ENCODE data around the gene MAIP1.

Gene MAIP1

GRCh38 chr2:200007306-200007705 is 51.9 kb downstream of the MAIP1 start:
- H3K27me3 ChIP-seq (replicated peaks; ENCODE audit: insufficient read depth, low read length): no peaks in the 10 kb centered on the region
- H3K36me3 ChIP-seq (replicated peaks; ENCODE audit: insufficient read depth, low read length): no peaks in the 10 kb centered on the region
- no peaks in the 10 kb centered on the region for H3K9me3 ChIP-seq (replicated peaks; ENCODE audit: insufficient read depth, low read length)
- H2AFZ ChIP-seq (ENCODE audit: low read length): no peak overlapping the region
- no peak overlapping the region for H3K4me3 ChIP-seq (ENCODE audit: low read length)
- H3K9me2 ChIP-seq (replicated peaks; ENCODE audit: insufficient read depth, low read length): no peaks in the 10 kb centered on the region
- no peak overlapping the region for H3K27ac ChIP-seq (ENCODE audit: low read length)
- no peaks in the 10 kb centered on the region for H3K4me1 ChIP-seq (ENCODE audit: low read length)
- H3F3A ChIP-seq (ENCODE audit: insufficient read depth, low read length): no peaks in the 10 kb centered on the region
- DNase-seq: no peak
- no peak overlapping the region for H3K9ac ChIP-seq (ENCODE audit: low read length)
- H4K20me1 ChIP-seq (ENCODE audit: insufficient read depth, low read length): no peaks in the 10 kb centered on the region
- no peak overlapping the region for H3K4me2 ChIP-seq (ENCODE audit: low read depth, low read length)
- H3K79me2 ChIP-seq (ENCODE audit: low read length): no peaks in the 10 kb centered on the region
- TF ChIP-seq EZH2 (optimal IDR thresholded peaks at IDR 0.05; ENCODE audit: low read depth, low read length) (no peak), EZH2phosphoT487 (IDR thresholded peaks at IDR 0.05; ENCODE audit: low read length) (no peak)
- TF ChIP-seq, protein P1, sequence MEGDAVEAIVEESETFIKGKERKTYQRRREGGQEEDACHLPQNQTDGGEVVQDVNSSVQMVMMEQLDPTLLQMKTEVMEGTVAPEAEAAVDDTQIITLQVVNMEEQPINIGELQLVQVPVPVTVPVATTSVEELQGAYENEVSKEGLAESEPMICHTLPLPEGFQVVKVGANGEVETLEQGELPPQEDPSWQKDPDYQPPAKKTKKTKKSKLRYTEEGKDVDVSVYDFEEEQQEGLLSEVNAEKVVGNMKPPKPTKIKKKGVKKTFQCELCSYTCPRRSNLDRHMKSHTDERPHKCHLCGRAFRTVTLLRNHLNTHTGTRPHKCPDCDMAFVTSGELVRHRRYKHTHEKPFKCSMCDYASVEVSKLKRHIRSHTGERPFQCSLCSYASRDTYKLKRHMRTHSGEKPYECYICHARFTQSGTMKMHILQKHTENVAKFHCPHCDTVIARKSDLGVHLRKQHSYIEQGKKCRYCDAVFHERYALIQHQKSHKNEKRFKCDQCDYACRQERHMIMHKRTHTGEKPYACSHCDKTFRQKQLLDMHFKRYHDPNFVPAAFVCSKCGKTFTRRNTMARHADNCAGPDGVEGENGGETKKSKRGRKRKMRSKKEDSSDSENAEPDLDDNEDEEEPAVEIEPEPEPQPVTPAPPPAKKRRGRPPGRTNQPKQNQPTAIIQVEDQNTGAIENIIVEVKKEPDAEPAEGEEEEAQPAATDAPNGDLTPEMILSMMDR (IDR thresholded peaks at IDR 0.05; ENCODE audit: low read length): no peak

DNA sequence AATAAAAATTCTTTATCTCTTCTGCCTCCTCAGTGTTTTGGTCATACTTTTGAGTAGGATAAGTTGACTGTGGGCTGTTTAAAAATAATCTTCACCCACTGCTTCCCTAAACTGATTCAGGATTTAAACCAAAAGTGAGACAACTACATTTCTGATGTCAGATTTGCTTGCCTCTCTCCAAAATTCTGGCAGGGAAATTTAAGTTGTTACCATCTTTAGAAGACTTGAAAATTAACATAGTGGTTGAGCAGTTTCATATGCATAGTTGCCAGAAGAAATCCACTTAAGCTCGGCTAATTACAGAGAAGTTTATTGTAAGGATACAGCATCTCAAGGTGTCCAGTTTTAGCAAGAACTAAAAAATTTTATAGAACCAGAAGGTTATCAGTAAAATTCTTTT is 57.0 kb downstream of the MAIP1 start:
- TF ChIP-seq EZH2 (optimal IDR thresholded peaks at IDR 0.05; ENCODE audit: low read depth, low read length) (no peak), EZH2phosphoT487 (IDR thresholded peaks at IDR 0.05; ENCODE audit: low read length) (no peak)
- TF ChIP-seq, protein P1 (IDR thresholded peaks at IDR 0.05; ENCODE audit: low read length): no peak
- H3K27ac ChIP-seq (ENCODE audit: low read length): no peak overlapping the region
- no peak overlapping the region for H3K4me2 ChIP-seq (ENCODE audit: low read depth, low read length)
- H3F3A ChIP-seq (ENCODE audit: insufficient read depth, low read length): no peaks in the 10 kb centered on the region
- H3K4me3 ChIP-seq (ENCODE audit: low read length): no peak overlapping the region
- H2AFZ ChIP-seq (ENCODE audit: low read length): no peak overlapping the region
- no peaks in the 10 kb centered on the region for H3K36me3 ChIP-seq (replicated peaks; ENCODE audit: insufficient read depth, low read length)
- no peaks in the 10 kb centered on the region for H3K79me2 ChIP-seq (ENCODE audit: low read length)
- H3K27me3 ChIP-seq (replicated peaks; ENCODE audit: insufficient read depth, low read length): no peaks in the 10 kb centered on the region
- H3K9me3 ChIP-seq (replicated peaks; ENCODE audit: insufficient read depth, low read length): no peaks in the 10 kb centered on the region
- H4K20me1 ChIP-seq (ENCODE audit: insufficient read depth, low read length): no peaks in the 10 kb centered on the region
- H3K4me1 ChIP-seq (ENCODE audit: low read length): no peaks in the 10 kb centered on the region
- no peak for DNase-seq
- no peak overlapping the region for H3K9ac ChIP-seq (ENCODE audit: low read length)
- no peaks in the 10 kb centered on the region for H3K9me2 ChIP-seq (replicated peaks; ENCODE audit: insufficient read depth, low read length)

All from MM.1S (cell line).